ENCODE measurements around the gene CCBE1.

CCBE1 gene

DNA sequence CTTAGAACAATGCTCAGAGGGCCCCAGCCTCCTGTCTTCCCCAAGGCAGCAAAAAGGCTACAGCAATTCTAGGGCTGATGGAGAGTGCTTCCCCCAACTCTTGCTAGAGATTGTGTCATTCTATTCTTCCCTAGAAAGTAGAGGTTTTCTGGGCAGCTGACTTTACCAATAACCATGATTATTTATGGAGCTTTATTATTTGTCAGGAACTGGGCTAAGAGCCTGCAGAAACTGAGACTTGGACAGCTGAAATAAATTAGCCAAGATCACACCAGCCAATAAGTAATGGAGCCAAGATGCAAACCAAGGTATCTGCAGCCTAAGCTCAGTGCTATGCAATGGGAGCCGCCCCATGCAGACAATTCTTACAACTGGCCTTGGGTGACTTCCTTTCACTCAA, 84.8 kb downstream of the CCBE1 start:
- DNase-seq = no peak

DNA sequence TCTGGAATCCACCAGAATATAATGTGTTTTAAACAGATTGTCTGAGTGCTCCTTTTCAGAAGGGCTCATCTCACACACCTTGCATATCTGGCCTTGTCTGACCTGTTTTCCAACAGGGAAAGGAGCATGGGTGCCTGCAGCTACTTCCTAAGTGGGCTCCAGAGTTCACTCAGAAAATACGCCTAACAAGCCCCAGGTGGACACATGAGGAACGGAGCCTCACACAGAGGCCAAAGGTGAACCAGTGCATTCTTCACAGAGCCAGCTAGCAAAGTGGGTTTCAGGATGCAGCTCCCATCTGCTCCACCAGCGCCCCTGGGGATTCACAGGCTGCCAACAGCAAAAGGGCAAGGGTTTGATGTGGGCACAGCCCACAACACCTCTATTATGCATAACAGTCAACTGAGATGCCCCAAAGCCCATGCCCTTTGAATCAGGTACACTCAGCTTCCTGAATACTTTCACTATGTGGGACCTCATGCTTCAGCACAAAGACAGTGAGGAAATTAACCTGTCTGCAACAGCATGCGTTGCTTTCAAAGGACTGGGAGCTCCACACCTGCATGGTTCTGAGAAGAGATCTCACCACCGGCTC, 86.6 kb downstream of the CCBE1 start:
- no peak for DNase-seq

DNA sequence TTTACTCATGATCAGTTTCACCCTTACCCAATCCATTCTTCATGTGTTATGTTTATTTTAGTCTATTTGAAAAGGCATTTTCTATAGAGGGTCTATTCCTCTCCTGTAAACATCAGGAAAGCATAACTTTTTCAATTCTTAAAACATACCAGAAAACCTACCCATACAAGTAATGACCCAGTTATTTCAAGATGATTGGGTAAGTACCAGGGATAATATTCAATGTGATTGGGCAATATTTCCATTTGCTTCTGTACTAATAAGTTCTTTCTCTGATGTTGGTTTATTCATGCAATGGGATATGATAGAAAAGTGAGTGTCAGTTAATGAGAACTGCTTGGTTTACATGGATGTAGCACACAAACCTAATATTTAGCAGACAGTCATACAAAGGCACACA, 87.6 kb downstream of the CCBE1 start:
- DNase-seq = no peak

- DNase-seq = no peak
Measured at GRCh38 chr18:59607471-59607870, 89.8 kb downstream of the CCBE1 start.

DNA sequence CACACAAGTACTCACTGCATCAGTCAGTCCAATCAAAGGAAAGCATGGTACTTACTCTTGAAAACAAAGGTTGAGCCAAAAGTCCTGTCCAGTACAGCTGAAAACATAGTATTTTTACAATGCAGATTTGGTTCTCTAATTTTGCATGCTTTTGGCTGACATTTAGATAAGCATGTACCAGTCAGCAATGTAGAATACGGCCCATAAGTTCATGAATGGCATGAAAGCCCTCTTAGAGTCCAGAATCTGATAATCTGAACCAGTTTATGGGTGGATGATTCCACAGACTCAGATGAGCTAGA, 90.2 kb downstream of the CCBE1 start:
- DNase-seq = no peak

DNA sequence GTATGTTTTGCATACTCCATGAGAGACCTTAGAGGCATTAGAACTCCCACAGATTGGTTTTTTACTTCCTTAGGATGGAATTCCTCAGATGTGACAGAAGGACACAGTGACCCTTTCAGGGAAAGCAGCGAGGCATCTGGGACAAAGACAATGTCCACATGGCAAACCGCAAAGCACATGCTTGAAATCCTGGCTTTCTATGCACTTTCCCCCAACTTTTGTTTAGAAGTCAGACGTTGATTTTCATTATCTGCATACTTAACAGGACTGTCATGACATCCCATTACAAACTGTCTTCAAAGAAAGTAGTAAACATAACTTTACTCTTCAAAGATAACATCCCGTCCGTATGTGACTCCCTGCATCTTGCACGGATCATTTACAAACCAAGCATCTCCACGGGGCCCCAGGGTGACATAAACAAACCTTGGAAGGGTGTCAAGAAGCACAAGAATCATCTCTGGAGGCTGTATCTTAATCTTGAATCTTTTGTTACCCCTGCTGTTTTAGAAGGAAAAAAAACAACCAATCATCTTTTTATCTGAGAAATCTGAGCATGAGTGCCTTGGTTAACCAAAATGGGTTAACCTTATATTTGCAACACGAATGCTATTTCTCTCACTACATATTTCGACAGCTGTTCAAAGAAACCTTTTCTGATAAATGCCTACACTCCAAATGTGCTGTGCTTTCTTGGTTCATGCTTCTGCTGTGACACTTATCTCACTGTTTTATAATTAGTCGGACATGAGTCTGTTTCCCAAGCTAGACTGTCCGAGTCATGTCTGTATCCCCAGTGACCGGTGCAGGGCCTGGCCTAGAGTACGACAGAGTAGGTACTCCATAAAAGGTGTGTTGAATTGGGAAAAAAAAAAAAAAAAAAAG, 90.8 kb downstream of the CCBE1 start:
- DNase-seq = no peak

DNA sequence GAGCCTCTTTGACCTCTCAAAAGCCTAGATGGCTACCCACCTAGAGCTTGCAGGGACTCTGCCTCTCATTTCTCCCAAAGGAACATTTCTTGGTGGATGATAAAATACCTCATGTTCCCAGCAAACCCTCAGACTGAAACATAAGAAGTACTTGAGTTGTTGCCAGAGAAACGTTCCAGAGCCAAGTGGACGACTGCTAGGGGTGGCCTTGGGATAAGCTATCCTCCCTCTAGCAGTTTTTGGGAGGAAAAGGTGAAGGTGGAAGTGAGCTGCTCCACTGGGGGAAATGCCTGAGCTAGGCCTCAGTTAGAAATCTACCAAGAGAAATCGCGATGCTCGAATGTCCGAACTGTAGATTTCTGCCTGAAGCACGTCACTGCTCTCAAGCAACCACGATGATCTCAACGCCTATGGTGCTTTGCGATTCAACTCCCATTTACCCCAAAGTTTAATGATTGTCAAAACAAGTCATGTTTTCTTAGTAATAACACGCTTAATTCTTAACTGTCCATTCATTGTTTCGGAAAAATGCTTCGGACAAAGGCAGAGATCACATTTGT, 91.5 kb downstream of the CCBE1 start:
- DNase-seq = no peak

- DNase-seq = no peak
Measured at GRCh38 chr18:59604877-59605276, 92.3 kb downstream of the CCBE1 start.

- no peak for DNase-seq
Measured at GRCh38 chr18:59597049-59597448, 100.2 kb downstream of the CCBE1 start.

DNA sequence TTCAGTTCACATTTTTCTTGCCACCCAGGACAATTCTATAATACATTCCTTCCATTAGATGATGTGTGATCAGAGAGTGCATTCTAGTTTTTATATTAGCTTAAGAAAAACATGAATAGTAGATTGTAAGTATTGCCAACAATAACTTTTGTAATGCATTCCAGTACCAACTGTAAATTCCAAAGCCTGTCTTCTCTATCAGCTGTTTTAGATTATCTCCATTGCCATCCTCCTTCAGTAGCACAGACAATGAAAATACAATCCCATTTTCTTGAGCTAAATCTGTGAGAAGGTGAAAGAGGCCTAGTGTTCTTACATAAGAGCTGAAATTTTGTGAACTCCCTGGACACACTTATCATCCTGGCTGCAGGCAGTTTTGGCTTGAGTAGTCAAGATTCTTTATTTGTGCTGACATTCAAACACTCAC, 103.9 kb downstream of the CCBE1 start:
- no peak for DNase-seq

DNA sequence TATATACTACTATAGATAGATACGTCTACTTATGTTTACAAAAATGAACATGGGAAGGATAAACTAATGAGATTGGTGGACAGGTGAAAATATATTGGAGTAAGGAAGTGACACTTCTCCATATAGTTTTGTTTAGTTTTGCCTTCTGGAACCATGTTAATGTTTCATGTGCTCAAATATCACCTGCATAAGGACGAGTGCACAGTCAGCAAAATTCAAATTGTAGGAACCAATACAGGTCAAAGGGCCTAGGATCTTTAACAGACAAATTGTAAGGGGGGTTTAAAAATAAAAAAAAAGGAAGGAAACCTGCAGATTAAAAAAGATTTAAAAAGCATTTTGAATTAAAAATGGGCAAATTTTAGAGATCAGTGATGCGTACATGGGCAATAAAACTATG, 104.6 kb downstream of the CCBE1 start:
- no peak for DNase-seq

DNA sequence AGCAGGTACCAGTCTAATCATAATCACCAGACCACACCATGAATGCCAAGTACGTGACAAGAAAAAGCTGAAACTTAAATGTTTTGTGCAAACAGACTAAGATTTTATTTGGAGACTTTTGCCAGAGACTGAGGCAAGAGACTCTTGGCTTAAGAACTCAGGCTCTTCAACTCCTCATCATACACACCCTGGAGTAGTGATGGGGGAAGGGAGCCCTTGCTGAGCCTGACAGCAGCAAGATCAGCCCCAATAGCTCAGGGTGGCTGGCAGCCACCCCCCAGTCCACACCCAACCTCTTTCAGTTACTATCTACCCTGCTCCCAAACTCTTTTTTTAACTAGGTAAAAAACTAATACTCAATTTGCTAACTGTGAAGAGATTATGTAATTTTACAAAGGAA, 114.8 kb downstream of the CCBE1 start:
- DNase-seq = no peak

- DNase-seq = no peak
Measured at GRCh38 chr18:59579509-59579908, 117.7 kb downstream of the CCBE1 start.

GRCh38 chr18:59577386-59577655, 119.9 kb downstream of the CCBE1 start:
- DNase-seq = no peak

GRCh38 chr18:59576541-59577385, 120.5 kb downstream of the CCBE1 start:
- no peak for DNase-seq

- DNase-seq = no peak
Measured at GRCh38 chr18:59575995-59576394, 121.2 kb downstream of the CCBE1 start.

GRCh38 chr18:59573962-59574361, 123.3 kb downstream of the CCBE1 start:
- DNase-seq = no peak

GRCh38 chr18:59571902-59572301, 125.3 kb downstream of the CCBE1 start:
- DNase-seq = no peak

DNA sequence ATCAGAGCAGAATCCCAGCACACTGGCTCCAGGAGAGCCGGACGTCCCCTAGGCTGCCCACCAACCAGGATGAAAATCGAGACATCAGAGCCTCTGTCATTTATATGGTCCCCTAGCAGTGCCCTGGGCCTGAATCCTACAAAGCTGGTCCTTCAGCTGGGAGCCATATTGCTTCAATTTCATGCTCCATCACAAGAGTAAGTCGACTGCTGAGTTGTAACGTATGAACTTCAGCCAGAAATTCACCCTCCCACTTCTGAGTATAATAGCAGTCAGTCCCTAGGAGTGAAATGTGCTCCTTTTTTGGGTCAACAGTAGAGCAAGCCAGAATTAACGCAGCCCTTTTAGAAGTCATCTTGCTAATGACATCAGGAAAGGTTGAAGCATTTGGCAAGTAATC, 126.4 kb downstream of the CCBE1 start:
- DNase-seq = no peak

DNA sequence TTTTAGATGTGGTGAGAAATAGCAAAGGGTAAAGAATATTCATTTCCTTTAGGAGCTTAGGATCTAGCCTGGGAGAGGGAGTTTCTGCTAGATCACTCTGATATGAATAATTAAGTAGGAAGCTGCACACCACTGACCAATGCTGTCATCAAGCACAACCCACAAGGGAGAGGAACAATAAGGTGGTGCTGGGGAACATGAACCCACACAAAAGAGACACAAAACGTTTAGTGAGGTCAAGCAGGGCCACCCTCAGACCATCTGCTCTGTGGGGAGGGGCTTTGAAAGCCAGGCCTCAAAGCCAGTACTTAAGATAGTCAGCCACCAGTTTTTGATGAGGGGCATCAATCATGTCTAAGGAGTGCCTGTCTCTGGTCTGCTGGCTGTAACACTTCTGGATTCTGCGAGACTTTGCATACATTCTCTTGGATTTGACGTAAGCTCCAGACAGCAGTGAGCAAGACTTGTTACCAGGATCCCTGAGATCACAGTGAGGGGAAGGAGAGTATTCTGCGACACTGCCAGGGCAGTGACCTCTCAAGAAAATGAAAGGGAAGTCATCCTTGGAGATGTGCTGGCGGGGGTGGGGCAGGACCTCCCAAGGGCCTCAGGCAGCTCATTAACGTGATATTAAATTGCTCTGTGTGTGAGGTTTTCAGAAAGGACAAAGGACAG, 127.0 kb downstream of the CCBE1 start:
- no peak for DNase-seq

DNA sequence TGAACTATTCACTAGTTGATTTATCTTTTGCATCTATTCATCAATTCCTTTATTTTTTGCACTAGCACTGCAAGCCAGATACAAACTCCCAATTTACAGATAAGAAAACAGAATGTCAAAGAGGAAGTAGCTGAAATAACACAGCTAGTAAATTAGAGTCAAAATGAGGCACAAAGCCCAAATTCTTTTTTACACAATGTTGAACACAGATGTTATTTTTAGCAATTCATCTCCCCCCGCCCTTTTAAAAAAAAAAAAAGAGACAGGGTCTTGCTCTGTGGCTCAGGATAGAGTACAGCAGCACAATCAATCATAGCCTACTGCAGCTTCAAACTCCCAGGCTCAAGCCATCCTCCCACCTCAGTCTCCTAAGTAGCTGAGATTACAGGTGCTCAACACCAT, 127.8 kb downstream of the CCBE1 start:
- DNase-seq = no peak

DNA sequence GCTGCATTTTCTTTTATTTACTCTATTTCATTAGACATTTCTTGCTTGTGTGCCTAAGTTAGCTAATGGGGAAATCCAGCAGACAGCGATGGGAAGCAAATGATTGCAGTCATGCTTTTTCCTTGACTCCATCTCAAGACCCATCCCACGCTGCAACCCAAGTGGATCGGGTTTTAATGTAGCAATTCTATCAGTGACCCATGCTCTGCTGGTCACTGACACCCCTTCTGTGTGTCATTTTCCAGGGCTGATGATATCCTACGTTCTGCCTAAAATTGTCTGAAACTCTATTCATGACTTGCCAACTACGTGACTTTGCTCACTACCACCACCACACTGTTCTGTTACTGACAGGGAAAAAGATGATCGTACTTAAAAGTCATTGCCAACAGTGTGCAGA, 129.8 kb downstream of the CCBE1 start:
- no peak for DNase-seq

GRCh38 chr18:59566533-59566971, 130.7 kb downstream of the CCBE1 start:
- DNase-seq = no peak

Measured in activated CD8-positive, alpha-beta memory T cell treated with anti-CD3 and anti-CD28 coated beads, Interleukin-2, amount 50 U/mL, for 48 hours (primary cell).